ENCODE data around the gene PROX2. TPM values are rescaled to one million over a fixed set of nuclear protein-coding genes. Genes with fewer than 3 reads are reported as not detected.

PROX2 gene
- total and polyA plus RNA-seq, 2 donors (not counting 1 experiment from before 2014, with no cell fraction given), result 0.03 to 0.07 TPM

DNA sequence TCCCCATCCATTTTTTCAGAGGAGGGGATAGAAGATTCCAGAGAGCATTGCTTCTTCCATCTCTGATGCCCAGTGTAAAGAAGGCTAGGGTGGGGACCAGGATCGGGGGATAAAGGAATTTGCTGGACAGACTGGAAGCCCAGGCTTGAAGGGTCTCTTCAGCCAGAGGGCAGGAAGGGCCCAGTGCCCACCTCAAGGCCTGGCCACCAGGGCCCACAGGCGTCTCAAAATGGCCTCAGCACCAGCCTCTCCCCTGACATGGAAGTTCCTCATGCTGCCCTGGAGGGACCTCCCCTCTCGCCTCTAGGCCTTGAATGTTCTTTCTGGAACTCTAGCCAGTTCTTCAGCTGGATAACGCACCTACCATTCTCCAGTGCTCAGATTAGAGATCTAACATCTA lies 44.3 kb upstream of the PROX2 start:
- no peaks in the 10 kb centered on the region for H4K20me1 ChIP-seq (ENCODE audit: control insufficient read depth, insufficient read depth, low read length, poor library complexity, severe bottlenecking)
- H3K9me3 ChIP-seq (ENCODE audit: control extremely low read depth in 1 of 3, control insufficient read depth in 2 of 3, insufficient read depth in 1 of 3, low read length in 2 of 3), result no peaks in the 10 kb centered on the region
- no peaks in the 10 kb centered on the region for H3K27me3 Mint-ChIP-seq
- TF ChIP-seq, protein P1, sequence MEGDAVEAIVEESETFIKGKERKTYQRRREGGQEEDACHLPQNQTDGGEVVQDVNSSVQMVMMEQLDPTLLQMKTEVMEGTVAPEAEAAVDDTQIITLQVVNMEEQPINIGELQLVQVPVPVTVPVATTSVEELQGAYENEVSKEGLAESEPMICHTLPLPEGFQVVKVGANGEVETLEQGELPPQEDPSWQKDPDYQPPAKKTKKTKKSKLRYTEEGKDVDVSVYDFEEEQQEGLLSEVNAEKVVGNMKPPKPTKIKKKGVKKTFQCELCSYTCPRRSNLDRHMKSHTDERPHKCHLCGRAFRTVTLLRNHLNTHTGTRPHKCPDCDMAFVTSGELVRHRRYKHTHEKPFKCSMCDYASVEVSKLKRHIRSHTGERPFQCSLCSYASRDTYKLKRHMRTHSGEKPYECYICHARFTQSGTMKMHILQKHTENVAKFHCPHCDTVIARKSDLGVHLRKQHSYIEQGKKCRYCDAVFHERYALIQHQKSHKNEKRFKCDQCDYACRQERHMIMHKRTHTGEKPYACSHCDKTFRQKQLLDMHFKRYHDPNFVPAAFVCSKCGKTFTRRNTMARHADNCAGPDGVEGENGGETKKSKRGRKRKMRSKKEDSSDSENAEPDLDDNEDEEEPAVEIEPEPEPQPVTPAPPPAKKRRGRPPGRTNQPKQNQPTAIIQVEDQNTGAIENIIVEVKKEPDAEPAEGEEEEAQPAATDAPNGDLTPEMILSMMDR (IDR thresholded peaks at IDR 0.05), result no peak
- TF ChIP-seq EZH2 (IDR thresholded peaks at IDR 0.05; ENCODE audit: borderline replicate concordance, insufficient read depth, low read depth, low read length, poor library complexity, severe bottlenecking), result no peak
- whole genome bisulfite sequencing (ENCODE audit: insufficient coverage), result 96% methylated on average over 4 of the region's 4 CpGs
- ChIA-PET CTCF (interaction anchor here (2.0 to 2.4 kb wide), 2 partner anchors 14 to 168 kb away, joined by 6 to 10 read pairs; no protein-coding TSS in a partner anchor), POLR2A (no interaction called here)
- H3K27ac ChIP-seq (ENCODE audit: low read length in 2 of 2), result no peak overlapping the region
- H3K4me1 ChIP-seq (ENCODE audit: control insufficient read depth in 2 of 2, insufficient read depth in 2 of 2, low read length in 2 of 2), result peaks cover 4 to 13% of the 10 kb centered on the region in 2 donors
- H2AFZ ChIP-seq (ENCODE audit: insufficient read depth, low read depth, low read length, poor library complexity, severe bottlenecking), result no peak overlapping the region
- no peak for DNase-seq
- H3K4me3 Mint-ChIP-seq, result no peak overlapping the region
- H3K9me3 Mint-ChIP-seq (ENCODE audit: insufficient read depth), result no peaks in the 10 kb centered on the region
- intact Hi-C loops (cut with micrococcal nuclease), result no loop called here
- no peak overlapping the region for H3K4me2 ChIP-seq (replicated peaks; ENCODE audit: low read depth, low read length, poor library complexity, severe bottlenecking)
- peaks cover 4% of the 10 kb centered on the region for H3K4me1 Mint-ChIP-seq
- H3K9ac ChIP-seq (ENCODE audit: low read length), result no peak overlapping the region
- H3K27me3 ChIP-seq (replicated peaks in 1 of 4; ENCODE audit: control extremely low read depth in 1 of 4, control insufficient read depth in 3 of 4, insufficient read depth in 4 of 4, low read length in 3 of 4), result no peaks in the 10 kb centered on the region
- H3K27ac Mint-ChIP-seq, result no peak overlapping the region
- ATAC-seq (ENCODE audit: low read depth), result no peak
- no peaks in the 10 kb centered on the region for H3K79me2 ChIP-seq (ENCODE audit: control insufficient read depth, insufficient read depth, low read length)
- H3K4me3 ChIP-seq (ENCODE audit: control extremely low read depth in 1 of 5, extremely low read depth in 1 of 5, insufficient read depth in 1 of 5, low read depth in 2 of 5, low read length in 4 of 5), result no peak overlapping the region
- no peaks in the 10 kb centered on the region for H3K36me3 ChIP-seq (replicated peaks in 1 of 2; ENCODE audit: control extremely low read depth in 1 of 2, control insufficient read depth in 1 of 2, extremely low read depth in 1 of 2, insufficient read depth in 2 of 2, low read length in 1 of 2)

DNA sequence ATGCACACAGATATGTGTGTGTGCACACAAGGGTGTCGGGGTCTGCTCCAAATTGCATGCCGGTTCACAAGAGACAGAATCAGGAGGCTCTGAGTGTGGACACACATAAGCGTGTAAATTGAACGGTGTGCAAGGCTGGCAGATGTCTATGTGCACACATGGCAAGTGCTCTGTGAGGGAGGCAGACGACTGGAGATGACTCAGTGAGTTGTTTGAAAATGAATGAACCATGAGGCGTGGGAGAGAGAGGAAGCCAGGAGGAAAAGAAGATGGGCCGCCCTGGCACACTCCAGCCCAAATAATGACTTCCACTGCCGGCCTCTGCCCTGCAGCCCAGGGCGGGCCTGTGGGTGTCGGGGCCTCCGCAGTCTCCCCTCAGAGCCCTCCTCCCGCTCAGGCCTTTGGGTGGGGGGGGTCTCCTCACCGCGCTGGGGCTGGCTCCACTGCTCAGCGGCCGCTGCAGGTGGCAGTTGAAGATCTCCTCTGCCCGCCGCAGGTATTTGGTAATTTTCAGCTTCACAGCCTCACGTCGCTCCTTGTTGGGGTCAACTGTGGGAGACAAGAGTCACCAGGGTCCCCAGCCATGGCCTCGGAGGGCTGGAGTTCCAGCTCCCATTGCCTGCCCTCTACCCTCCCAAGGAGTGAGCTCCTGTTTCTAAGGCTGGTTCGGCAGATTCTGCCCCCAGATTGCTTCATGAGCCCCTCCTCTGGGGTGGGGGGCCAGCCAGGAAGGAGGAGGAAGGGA lies 43.6 kb upstream of the PROX2 start:
- Mint-ChIP-seq H3K4me3 (no peak overlapping the region), H3K27ac (no peak overlapping the region), H3K9me3 (ENCODE audit: insufficient read depth) (no peaks in the 10 kb centered on the region), H3K4me1 (peaks cover 4% of the 10 kb centered on the region), H3K27me3 (no peaks in the 10 kb centered on the region)
- TF ChIP-seq, protein P1 (IDR thresholded peaks at IDR 0.05), result no peak
- no peak for TF ChIP-seq EZH2 (IDR thresholded peaks at IDR 0.05; ENCODE audit: borderline replicate concordance, insufficient read depth, low read depth, low read length, poor library complexity, severe bottlenecking)
- 93% methylated on average over 19 of the region's 22 CpGs for WGBS (ENCODE audit: insufficient coverage)
- DNase-seq, result no peak
- no peak overlapping the region for H3K9ac ChIP-seq (ENCODE audit: low read length)
- no peak overlapping the region for H3K4me2 ChIP-seq (replicated peaks; ENCODE audit: low read depth, low read length, poor library complexity, severe bottlenecking)
- H3K4me1 ChIP-seq (ENCODE audit: control insufficient read depth in 2 of 2, insufficient read depth in 2 of 2, low read length in 2 of 2), result peaks cover 4 to 13% of the 10 kb centered on the region in 2 donors
- intact Hi-C loops (cut with micrococcal nuclease), result no loop called here
- no peak overlapping the region for H2AFZ ChIP-seq (ENCODE audit: insufficient read depth, low read depth, low read length, poor library complexity, severe bottlenecking)
- H3K9me3 ChIP-seq (ENCODE audit: control extremely low read depth in 1 of 3, control insufficient read depth in 2 of 3, insufficient read depth in 1 of 3, low read length in 2 of 3), result no peaks in the 10 kb centered on the region
- H3K79me2 ChIP-seq (ENCODE audit: control insufficient read depth, insufficient read depth, low read length), result no peaks in the 10 kb centered on the region
- POLR2A ChIA-PET, result no interaction called here
- no peaks in the 10 kb centered on the region for H3K27me3 ChIP-seq (replicated peaks in 1 of 4; ENCODE audit: control extremely low read depth in 1 of 4, control insufficient read depth in 3 of 4, insufficient read depth in 4 of 4, low read length in 3 of 4)
- no peak overlapping the region for H3K27ac ChIP-seq (ENCODE audit: low read length in 2 of 2)
- H3K4me3 ChIP-seq (ENCODE audit: control extremely low read depth in 1 of 5, extremely low read depth in 1 of 5, insufficient read depth in 1 of 5, low read depth in 2 of 5, low read length in 4 of 5), result no peak overlapping the region
- ATAC-seq (ENCODE audit: low read depth), result no peak
- CTCF ChIA-PET, result interaction anchor here (2.0 to 2.4 kb wide), 2 partner anchors 13 to 169 kb away, joined by 6 to 10 read pairs; no protein-coding TSS in a partner anchor
- no peaks in the 10 kb centered on the region for H3K36me3 ChIP-seq (replicated peaks in 1 of 2; ENCODE audit: control extremely low read depth in 1 of 2, control insufficient read depth in 1 of 2, extremely low read depth in 1 of 2, insufficient read depth in 2 of 2, low read length in 1 of 2)
- H4K20me1 ChIP-seq (ENCODE audit: control insufficient read depth, insufficient read depth, low read length, poor library complexity, severe bottlenecking), result no peaks in the 10 kb centered on the region

Data from B cell (primary cell).